ENCODE data around the gene PRKAG1. TPM values are rescaled to one million over a fixed set of nuclear protein-coding genes. Genes with fewer than 3 reads are reported as not detected.

The PRKAG1 gene
- total RNA-seq, 2 donors from 2014 or later: 47.1 to 62.7 TPM

DNA sequence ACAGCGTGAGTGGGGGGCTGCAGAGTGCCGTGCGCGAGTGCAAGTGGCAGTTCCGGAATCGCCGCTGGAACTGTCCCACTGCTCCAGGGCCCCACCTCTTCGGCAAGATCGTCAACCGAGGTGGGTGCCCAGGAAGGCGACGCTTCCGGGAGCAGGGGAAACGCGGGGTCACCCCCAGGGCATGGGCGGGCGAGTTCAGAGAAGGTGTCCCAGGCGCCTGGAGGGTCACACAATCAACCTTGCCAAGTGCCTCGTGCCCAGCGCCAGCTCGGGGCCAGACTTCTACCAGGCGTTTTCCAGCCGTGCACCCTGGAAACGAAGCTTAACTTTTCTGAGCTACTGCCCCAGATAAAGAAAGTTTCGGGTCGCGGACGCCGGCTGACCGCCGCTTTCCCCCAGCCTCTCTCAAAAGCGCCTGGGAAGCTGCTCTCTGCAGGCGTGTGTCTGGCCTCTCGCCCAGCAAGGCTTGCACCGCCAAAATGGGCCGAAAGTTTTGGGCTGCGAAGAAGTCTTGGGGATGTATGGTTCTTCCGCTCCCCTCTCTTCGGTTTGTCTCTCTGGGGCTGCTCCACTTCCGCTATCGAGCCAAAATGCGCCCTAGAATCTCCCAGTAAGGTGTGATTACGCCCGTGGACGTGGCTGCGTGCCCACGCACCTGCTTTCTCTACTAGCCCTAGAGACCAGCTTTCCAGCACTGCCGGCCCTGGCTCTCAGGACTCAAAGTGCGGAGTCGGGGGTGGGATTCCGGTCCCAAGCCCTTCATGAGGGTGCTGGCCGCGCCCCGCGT is 38.8 kb downstream of the PRKAG1 start:
- Mint-ChIP-seq H3K4me1 (peaks cover 29% of the 10 kb centered on the region), H3K9me3 (no peaks in the 10 kb centered on the region)
- no peak for ATAC-seq (replicated peaks)

DNA sequence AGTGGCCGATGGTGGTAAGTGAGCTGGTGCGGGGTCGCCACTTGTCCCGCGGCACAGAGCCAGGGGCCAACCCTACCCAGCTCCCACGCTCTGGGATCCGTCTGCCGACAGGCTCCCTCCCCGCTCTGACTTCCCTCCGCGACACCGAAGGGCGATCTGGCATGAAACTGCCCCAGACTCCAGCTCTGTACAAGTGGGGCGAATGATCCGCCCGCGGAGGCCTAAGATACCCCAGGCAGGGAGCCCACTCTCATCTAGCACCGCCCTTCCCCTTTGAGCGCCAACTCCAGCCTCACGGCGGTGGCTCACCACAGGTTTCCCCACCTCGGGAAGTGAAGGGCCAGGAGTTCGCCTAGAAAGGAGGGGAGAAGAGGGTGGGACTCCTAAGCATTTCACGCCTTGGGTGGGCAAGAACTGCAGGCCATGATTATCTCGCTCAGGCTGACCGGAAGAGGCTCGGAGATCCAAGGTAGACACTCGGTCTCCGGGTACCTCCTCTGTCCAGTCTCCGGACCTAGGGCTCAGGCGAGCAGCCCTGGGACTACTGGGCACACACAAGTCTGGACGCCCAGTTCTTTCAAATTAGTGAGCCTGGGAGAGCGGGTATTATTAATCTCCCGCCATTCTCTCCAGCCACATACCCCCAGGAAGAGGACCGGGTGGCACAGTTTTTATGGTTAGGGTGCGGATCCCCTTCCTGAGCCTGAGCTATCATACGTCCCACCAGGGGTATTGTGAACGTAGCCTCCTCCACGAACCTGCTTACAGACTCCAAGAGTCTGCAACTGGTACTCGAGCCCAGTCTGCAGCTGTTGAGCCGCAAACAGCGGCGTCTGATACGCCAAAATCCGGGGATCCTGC is 39.6 kb downstream of the PRKAG1 start:
- no peaks in the 10 kb centered on the region for H3K9me3 Mint-ChIP-seq
- H3K36me3 Mint-ChIP-seq (ENCODE audit: low read depth): peaks cover 9% of the 10 kb centered on the region
- peak overlapping the region; percentile 75 for H3K4me3 Mint-ChIP-seq
- H3K27ac Mint-ChIP-seq: peak overlapping the region; percentile 20
- ATAC-seq (replicated peaks): no peak
- H3K27me3 Mint-ChIP-seq: peaks cover 31% of the 10 kb centered on the region
- H3K4me1 Mint-ChIP-seq: peaks cover 29% of the 10 kb centered on the region

More for the DNA sequence above, 38.8 kb downstream of the PRKAG1 start:
- peak overlapping the region; percentile 20 for H3K27ac Mint-ChIP-seq
- peak overlapping the region; percentile 75 for H3K4me3 Mint-ChIP-seq
- H3K36me3 Mint-ChIP-seq (ENCODE audit: low read depth): peaks cover 9% of the 10 kb centered on the region
- peaks cover 29% of the 10 kb centered on the region for H3K27me3 Mint-ChIP-seq

DNA sequence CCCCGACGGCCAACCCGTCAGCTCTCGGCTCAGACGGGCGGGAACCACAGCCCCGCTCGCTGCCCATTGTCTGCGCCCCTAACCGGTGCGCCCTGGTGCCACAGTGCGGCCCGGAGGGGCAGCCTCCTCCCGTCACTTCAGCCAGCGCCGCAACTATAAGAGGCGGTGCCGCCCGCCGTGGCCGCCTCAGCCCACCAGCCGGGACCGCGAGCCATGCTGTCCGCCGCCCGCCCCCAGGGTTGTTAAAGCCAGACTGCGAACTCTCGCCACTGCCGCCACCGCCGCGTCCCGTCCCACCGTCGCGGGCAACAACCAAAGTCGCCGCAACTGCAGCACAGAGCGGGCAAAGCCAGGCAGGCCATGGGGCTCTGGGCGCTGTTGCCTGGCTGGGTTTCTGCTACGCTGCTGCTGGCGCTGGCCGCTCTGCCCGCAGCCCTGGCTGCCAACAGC is 40.3 kb downstream of the PRKAG1 start, which contains the start of gene WNT1:
TSS of gene WNT1 (plus strand) at position 32 of the 450 bp plus-strand sequence. CDS start at position 361, 329 bp downstream.
- peaks cover 29% of the 10 kb centered on the region for H3K4me1 Mint-ChIP-seq
- H3K27me3 Mint-ChIP-seq: peaks cover 34% of the 10 kb centered on the region
- H3K9me3 Mint-ChIP-seq: no peaks in the 10 kb centered on the region
- peak within 1 kb of the TSS; percentile 72 for H3K27ac Mint-ChIP-seq
- H3K4me3 Mint-ChIP-seq: peak within 1 kb of the TSS; percentile 75
- peaks cover 9% of the 10 kb centered on the region for H3K36me3 Mint-ChIP-seq (ENCODE audit: low read depth)
- peak; percentile 6 for ATAC-seq (replicated peaks)

DNA sequence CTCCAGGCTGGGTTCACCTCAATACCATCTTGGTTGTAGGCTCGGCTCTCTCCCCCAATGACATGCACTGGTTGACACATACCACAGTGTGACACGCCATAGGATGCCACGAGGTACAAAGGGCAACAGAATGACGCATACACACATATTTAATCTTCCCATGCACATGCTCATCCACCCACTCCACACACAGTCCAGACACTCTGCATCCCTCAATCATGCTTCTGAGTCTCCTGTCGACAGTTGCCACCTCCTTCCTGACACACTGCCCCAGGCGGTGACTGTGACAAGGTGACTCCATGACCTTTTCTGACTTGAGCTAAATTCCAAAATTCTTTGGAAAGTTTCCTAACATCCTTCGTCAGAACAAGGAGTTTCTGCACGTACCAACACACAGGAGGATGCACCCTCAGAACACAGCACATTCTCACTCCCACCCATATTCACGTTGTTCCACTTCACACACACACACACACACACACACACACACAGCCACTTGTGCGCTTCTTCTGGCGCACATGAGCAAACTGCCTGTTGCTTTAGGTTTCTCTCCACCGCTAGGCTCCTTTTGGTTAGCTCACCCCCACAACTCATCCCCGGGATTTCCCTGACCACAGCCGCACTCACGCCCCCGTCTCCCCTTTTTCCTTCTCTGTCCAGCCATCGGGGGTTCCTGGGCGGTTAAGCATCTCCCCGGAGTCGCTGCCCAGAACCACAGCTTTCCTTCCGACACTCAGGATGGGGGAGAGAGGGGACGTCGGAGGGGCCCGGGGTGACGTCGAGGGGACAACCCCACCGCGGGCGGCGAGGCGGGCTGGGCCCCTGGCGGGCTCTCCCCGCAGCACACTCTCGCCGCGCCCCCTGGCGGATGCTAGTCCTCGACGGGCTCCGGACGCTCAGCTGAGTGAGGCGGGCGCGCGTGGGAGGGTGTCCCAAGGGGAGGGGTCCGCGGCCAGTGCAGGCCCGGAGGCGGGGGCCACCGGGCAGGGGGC is 41.0 kb downstream of the PRKAG1 start:
- H3K4me3 Mint-ChIP-seq: peak overlapping the region; percentile 75
- peak; percentile 76 for ATAC-seq (replicated peaks)
- peaks cover 34% of the 10 kb centered on the region for H3K27me3 Mint-ChIP-seq
- no peaks in the 10 kb centered on the region for H3K9me3 Mint-ChIP-seq
- H3K27ac Mint-ChIP-seq: peak overlapping the region; percentile 72
- peaks cover 32% of the 10 kb centered on the region for H3K4me1 Mint-ChIP-seq
- H3K36me3 Mint-ChIP-seq (ENCODE audit: low read depth): peaks cover 9% of the 10 kb centered on the region

DNA sequence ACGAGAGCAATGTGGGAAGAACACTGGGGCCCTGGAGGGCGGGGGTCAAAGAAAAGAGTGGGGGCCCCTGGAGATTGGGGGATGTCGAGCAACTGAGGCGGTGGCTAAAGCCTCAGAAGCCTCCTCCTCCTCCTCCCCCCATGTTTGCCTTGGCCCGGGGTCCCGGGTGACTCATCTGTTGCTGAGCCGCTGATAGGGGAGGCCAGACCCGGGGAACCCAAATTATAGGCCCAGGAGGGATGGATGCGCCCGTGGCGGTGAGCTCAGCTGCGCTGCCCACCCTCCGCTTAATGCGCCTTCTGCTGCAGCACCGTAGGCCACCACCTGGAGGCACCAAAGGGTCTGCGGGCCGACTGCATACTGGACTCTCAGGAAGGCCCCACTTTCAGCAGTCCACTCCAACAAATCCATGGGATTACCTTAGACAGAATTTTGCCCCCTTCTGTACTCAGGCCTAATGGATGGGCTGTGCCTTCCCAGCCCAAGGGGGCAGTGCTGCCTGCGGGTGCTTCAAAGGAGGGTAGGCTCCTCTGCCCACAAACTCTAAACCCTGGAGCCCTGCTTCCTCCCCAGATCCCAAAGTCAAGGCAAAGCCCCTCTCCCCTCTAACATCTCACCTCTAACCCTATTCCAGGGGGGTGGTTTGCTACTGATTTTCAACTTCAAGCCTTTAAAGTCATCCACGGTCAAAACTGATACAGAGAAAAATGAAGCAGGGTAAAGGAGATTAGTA is 44.5 kb downstream of the PRKAG1 start:
- no peak overlapping the region for H3K4me3 Mint-ChIP-seq
- H3K27ac Mint-ChIP-seq: no peak overlapping the region

DNA sequence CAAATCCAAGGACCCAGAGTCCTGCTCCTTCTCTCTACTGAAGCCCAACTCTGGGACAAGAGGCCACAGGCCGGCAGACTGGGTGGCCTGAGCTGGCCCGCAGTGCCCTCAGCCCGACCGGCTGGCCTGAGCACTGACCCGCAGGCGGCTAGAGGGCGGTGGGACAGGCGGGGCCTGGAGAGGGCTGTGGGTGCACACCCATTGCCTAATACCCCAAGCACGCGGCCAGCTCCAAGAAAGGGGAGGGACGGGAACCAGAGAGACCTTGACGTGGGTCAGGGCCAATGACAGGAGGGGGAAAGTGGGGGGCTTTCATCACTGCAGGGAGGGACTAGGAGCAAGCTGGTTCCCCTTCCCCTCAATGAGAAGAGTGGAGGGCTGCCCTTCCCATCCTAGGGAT is 45.0 kb downstream of the PRKAG1 start:
- H3K27me3 Mint-ChIP-seq: peaks cover 23% of the 10 kb centered on the region
- no peak overlapping the region for H3K27ac Mint-ChIP-seq
- no peaks in the 10 kb centered on the region for H3K9me3 Mint-ChIP-seq
- H3K36me3 Mint-ChIP-seq (ENCODE audit: low read depth): no peaks in the 10 kb centered on the region
- peaks cover 29% of the 10 kb centered on the region for H3K4me1 Mint-ChIP-seq
- H3K4me3 Mint-ChIP-seq: no peak overlapping the region
- no peak for ATAC-seq (replicated peaks)

More for the DNA sequence above, 44.5 kb downstream of the PRKAG1 start:
- Mint-ChIP-seq H3K36me3 (ENCODE audit: low read depth) (no peaks in the 10 kb centered on the region), H3K4me1 (peaks cover 29% of the 10 kb centered on the region), H3K9me3 (no peaks in the 10 kb centered on the region), H3K27me3 (peaks cover 28% of the 10 kb centered on the region)
- ATAC-seq (replicated peaks): no peak

DNA sequence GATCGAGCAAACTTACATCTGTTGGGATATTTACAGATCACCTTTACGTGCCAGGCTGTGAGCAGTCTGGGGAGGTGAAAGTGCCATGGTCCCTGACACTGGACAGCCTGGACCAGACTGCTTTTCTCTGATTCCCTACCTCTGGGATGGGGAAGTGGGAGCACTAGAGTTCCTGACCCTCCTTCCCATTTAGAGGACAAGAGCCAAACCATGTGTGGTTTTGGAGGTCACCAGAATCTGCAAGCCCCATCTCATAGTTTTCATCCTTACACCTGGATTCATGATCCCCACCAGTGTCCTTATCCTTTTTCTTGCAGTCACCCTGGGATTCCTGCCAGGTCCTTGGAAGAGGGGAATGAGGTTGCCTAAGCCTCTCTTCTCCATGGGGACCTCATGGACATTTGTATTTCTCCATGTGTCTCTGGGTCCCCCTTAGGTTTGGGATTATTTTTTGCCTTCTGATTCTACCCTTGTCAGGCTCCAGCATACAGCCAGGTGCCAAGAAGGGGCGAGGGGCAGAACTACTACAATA is 45.6 kb downstream of the PRKAG1 start:
- H3K27ac Mint-ChIP-seq: no peak overlapping the region
- peaks cover 29% of the 10 kb centered on the region for H3K4me1 Mint-ChIP-seq
- H3K9me3 Mint-ChIP-seq: no peaks in the 10 kb centered on the region
- no peak overlapping the region for H3K4me3 Mint-ChIP-seq
- H3K27me3 Mint-ChIP-seq: peaks cover 23% of the 10 kb centered on the region
- ATAC-seq (replicated peaks): no peak
- H3K36me3 Mint-ChIP-seq (ENCODE audit: low read depth): no peaks in the 10 kb centered on the region

DNA sequence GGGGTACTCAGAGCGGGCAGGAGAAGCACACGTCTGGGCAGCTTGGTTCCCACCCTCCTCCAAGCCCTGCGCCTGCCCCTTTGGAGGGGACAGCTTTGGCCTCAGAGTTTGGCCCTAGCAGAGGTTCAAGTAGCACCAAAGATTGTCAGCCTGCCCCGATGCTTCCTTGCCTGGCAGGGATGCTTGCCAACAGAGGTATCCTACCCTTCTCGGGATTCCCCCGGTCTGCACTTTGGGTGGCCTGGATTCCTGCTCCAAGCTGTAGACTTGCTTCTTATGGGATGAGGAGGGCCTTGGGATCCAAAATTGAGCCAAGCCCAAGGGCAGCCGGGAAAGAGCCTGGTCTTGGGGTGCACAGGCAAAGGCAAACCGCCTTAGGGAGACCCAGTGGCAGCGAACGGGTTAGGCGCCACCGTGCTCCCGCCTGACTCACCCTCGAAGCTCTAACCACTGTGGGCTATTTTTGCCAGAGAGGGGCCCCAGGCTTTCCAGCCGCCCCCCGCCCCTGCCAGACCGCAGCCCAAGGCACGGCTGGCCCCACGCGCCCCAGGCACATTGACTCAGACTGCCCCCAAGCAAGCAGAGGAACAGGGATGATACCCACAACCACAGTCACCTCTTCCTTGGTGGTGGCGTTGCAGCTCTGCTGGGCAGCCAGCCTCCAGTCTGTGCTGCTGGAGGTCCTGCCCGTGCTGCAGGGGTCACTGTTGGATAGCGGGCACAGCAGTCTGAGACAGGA is 46.2 kb downstream of the PRKAG1 start:
- Mint-ChIP-seq H3K4me1 (peaks cover 24% of the 10 kb centered on the region), H3K27me3 (peaks cover 23% of the 10 kb centered on the region), H3K27ac (no peak overlapping the region), H3K36me3 (ENCODE audit: low read depth) (no peaks in the 10 kb centered on the region), H3K9me3 (no peaks in the 10 kb centered on the region), H3K4me3 (peak overlapping the region; percentile 78)
- peak; percentile 49 for ATAC-seq (replicated peaks)

DNA sequence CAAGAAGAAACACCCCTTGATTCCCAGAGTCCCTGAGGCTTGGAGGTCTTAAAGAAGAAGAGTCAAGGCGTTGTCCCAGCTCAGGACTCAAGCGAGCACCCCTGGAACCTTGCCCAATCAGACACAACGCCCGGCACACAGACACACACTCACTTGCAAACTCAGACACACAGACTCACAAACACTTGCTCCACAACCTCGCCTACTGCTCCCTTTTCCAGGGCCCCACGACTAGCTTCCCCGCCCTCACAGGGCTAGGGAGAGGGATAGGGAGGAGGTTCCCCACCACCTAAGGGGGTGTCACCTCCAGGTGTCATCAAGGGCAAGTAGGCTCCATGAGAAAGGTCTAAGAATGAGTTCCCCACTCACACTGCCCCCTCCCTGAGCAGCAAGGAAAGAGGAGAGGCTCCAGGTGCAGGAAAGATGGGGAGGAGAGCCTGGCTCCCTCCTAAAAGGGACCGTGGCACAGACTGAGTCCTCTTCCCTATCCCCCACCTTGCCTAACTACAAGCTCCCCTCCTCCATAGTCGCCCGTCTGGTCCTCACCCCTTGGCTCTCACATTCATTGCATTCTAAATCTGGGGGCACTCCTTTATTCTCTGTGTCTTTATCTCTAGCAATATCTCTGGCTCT is 47.8 kb downstream of the PRKAG1 start:
- ATAC-seq (replicated peaks): no peak
- Mint-ChIP-seq H3K4me1 (peaks cover 17% of the 10 kb centered on the region), H3K27ac (no peak overlapping the region), H3K27me3 (peaks cover 23% of the 10 kb centered on the region), H3K9me3 (no peaks in the 10 kb centered on the region), H3K36me3 (ENCODE audit: low read depth) (no peaks in the 10 kb centered on the region), H3K4me3 (peak overlapping the region; percentile 78)

DNA sequence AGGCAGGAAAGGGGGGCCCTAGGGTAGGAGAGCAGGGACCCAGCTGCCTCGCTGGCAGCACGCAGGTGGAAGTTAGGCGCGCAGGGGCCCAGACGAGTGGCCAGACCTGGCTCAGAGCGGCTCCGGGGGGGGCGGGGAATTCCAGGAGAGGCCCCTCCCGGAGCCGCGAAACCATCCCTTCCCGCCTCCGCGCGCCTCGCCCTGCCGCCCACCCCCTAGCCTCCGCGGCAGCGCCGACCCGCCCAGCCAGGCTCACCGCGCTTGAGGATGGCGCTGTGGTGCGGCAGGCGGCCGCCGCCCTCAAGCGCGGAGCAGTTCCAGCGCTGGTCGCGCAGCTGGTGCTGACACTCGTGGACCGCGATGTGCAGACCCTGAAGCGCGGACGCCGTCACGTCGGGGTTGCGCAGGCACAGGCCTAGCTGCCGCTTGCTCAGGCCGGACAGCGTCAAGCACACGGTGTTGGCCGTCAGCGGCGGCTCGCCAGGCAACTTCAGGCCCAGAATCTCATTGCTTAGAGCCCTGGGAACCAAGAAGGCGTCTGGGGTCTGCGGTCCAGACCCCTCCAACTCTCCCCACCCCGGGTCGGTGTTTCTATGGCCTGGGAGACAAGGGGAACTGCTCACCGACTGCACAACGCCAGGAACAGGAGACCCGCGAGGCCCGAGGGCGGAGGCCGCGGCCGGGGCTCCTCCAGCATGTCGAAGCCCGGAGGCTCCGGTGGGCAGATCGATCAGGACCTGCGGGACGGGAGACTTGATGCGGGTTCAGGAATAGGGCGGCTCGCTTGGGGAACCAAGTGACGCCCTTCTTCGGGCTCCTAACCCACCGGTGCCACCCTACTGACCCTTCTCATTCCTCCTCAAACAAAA is 48.5 kb downstream of the PRKAG1 start:
- Mint-ChIP-seq H3K4me1 (peaks cover 17% of the 10 kb centered on the region), H3K9me3 (no peaks in the 10 kb centered on the region), H3K27ac (no peak overlapping the region), H3K36me3 (ENCODE audit: low read depth) (no peaks in the 10 kb centered on the region), H3K27me3 (peaks cover 23% of the 10 kb centered on the region), H3K4me3 (peak overlapping the region; percentile 78)
- ATAC-seq (replicated peaks): peak; percentile 31

DNA sequence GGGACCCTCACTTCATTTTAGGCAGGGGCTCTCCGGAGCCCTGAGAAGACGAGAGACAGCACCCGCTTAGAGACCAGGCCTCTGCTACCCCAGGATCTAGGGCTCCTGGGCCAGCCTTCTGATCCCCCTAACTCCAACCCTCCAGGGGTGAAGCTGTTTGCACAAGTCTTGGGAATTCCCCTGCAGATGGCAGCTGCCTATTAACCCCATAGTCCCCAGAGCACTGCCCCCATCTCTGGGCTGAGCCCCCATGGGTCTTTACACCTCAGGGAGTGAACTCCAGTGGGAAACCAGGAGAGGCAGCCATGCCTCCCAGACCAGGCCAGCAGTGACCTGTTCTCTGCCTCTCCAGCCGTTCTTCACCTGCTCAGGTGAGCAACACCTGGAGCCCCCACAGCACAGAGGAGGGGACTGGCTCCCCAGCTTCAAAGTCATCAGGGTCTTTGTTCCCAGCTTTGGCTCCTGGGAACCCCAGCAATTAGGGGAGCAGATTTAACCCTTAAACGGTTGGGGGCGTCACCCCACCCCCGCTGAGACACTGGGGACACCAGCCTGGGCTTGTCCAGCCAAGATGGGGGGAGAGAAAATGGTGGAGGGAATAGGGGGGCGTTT is 49.3 kb downstream of the PRKAG1 start:
- H3K4me3 Mint-ChIP-seq: peak overlapping the region; percentile 37
- peaks cover 17% of the 10 kb centered on the region for H3K4me1 Mint-ChIP-seq
- H3K9me3 Mint-ChIP-seq: no peaks in the 10 kb centered on the region
- H3K27ac Mint-ChIP-seq: no peak overlapping the region
- H3K36me3 Mint-ChIP-seq (ENCODE audit: low read depth): no peaks in the 10 kb centered on the region
- peaks cover 18% of the 10 kb centered on the region for H3K27me3 Mint-ChIP-seq
- ATAC-seq (replicated peaks): no peak

All from activated T-helper 17 cell treated with anti-CD3 and anti-CD28 coated beads, Interleukin-2, amount 50 U/mL, for 72 hours (primary cell).